ENCODE results near the gene ATP5F1E. TPM values are rescaled to one million over a fixed set of nuclear protein-coding genes. Genes with fewer than 3 reads are reported as not detected.
A peak's percentile ranks its signal among the peaks of the same experiment; 100 is the strongest.

The ATP5F1E gene
- total and polyA plus RNA-seq, 9 of the 15 experiments (the other 6 are each of a cell fraction or from before 2014, with no cell fraction given): 60.3 to 162 (median 113) TPM

DNA sequence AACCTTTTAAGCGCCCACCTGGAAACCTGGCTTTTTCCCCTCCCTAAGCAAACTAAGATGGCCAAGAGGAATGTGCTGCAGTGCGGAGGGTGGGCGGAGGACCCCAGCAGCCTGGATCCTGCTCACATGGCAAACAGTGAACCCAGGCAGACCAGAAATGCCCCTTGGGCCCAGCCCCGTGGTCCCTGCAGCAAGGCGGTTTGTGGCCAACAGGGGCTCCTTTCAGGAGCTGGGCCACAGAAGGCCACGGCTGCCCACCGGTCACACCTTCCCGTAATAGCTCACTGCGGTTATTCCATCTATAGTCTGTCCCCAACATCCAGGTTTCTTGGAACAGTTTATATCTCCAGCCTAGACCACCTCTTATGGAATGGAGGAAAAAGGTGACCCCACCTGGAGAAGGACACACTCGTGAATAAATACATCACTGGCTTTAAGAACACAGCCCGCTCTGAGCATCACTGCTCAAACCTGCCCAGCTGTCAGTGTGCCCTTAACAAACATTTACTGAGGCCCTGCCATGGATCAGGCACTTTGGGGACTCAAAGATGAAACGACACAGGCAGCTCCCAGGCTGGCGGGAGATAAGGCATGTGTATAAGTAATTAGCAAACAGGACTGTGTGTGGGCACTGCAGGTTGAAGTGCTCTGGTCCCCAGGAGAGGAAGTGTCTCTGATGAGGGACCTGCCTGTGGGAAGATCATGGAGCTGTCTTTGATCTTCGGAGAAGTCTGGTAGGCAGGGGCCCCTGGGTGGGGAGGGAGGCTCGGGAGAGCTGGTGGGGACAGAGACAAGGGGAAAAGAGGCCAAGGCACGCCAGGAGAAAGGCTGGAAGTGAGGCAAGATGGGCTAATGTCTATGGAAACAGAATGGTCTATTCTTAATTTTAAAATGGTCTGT lies 16.1 kb downstream of the ATP5F1E start (continued):
- TF ChIP-seq, protein P1, sequence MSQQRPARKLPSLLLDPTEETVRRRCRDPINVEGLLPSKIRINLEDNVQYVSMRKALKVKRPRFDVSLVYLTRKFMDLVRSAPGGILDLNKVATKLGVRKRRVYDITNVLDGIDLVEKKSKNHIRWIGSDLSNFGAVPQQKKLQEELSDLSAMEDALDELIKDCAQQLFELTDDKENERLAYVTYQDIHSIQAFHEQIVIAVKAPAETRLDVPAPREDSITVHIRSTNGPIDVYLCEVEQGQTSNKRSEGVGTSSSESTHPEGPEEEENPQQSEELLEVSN (IDR thresholded peaks at IDR 0.05; ENCODE audit: borderline replicate concordance in 1 of 2, extremely low read depth in 1 of 2, insufficient read depth in 1 of 2, insufficient read length in 1 of 2, low read depth in 1 of 2, low read length in 1 of 2, poor library complexity in 1 of 2, severe bottlenecking in 1 of 2): peak in 1 of 2 experiments; percentile 29
- no peak for TF ChIP-seq RBM34 (IDR thresholded peaks at IDR 0.05; ENCODE audit: borderline replicate concordance, insufficient read depth, low read length)
- TF ChIP-seq, protein P2, sequence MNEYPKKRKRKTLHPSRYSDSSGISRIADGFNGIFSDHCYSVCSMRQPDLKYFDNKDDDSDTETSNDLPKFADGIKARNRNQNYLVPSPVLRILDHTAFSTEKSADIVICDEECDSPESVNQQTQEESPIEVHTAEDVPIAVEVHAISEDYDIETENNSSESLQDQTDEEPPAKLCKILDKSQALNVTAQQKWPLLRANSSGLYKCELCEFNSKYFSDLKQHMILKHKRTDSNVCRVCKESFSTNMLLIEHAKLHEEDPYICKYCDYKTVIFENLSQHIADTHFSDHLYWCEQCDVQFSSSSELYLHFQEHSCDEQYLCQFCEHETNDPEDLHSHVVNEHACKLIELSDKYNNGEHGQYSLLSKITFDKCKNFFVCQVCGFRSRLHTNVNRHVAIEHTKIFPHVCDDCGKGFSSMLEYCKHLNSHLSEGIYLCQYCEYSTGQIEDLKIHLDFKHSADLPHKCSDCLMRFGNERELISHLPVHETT (CRISPR knock-in tag; conservative IDR thresholded peaks at IDR 0.05 in 1 of 2, IDR thresholded peaks at IDR 0.05 in 1 of 2): no peak
- TF ChIP-seq MEF2D (tag; conservative IDR thresholded peaks at IDR 0.05; ENCODE audit: low read depth): no peak
- no peak for TF ChIP-seq ZNF408 (CRISPR knock-in tag; IDR thresholded peaks at IDR 0.05; ENCODE audit: low read depth)
- no peak for TF ChIP-seq ZNF431 (CRISPR knock-in tag; IDR thresholded peaks at IDR 0.05)
- TF ChIP-seq FOXK1 (CRISPR knock-in tag; IDR thresholded peaks at IDR 0.05; ENCODE audit: borderline replicate concordance): no peak
- no peak for TF ChIP-seq PTBP1 (IDR thresholded peaks at IDR 0.05; ENCODE audit: low read depth, low read length)
- no peak for TF ChIP-seq ZNF76 (CRISPR knock-in tag; IDR thresholded peaks at IDR 0.05; ENCODE audit: borderline replicate concordance)
- no peak for TF ChIP-seq BRD9 (IDR thresholded peaks at IDR 0.05; ENCODE audit: low read depth, partially characterized antibody)
- TF ChIP-seq, protein P3, sequence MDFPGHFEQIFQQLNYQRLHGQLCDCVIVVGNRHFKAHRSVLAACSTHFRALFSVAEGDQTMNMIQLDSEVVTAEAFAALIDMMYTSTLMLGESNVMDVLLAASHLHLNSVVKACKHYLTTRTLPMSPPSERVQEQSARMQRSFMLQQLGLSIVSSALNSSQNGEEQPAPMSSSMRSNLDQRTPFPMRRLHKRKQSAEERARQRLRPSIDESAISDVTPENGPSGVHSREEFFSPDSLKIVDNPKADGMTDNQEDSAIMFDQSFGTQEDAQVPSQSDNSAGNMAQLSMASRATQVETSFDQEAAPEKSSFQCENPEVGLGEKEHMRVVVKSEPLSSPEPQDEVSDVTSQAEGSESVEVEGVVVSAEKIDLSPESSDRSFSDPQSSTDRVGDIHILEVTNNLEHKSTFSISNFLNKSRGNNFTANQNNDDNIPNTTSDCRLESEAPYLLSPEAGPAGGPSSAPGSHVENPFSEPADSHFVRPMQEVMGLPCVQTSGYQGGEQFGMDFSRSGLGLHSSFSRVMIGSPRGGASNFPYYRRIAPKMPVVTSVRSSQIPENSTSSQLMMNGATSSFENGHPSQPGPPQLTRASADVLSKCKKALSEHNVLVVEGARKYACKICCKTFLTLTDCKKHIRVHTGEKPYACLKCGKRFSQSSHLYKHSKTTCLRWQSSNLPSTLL (IDR thresholded peaks at IDR 0.05): no peak
- no peak for TF ChIP-seq ZKSCAN8 (CRISPR knock-in tag; IDR thresholded peaks at IDR 0.05)
- no peak for TF ChIP-seq BCOR (IDR thresholded peaks at IDR 0.05)
- TF ChIP-seq ZZZ3 (IDR thresholded peaks at IDR 0.05): no peak
